GM21360 (cell line): Measurements from ENCODE around the gene RHEB.
"Not testable (repeated sequence)": the region's sequence is repeated elsewhere in the genome, so short reads cannot be mapped to it uniquely, and the experiment has no call there.

Experiments used
- ATAC-seq: cut with Tn5 transposase; IDR thresholded peaks from one replicate; pipeline ENCODE4 v1.9.1; 2021; ENCODE audit warnings: mild to moderate bottlenecking, moderate library complexity; ENCODE audit not compliant: unreplicated experiment

Gene RHEB

GRCh38 chr7:151536178-151536577 lies 16.5 kb upstream of the RHEB start:
- not testable (repeated sequence) for ATAC-seq

- no peak for ATAC-seq
Measured at GRCh38 chr7:151529842-151530241, 10.1 kb upstream of the RHEB start.

GRCh38 chr7:151524845-151525244 lies 5.2 kb upstream of the RHEB start:
- ATAC-seq, result no peak

GRCh38 chr7:151524331-151524730 lies 4.6 kb upstream of the RHEB start:
- ATAC-seq, result no peak

- ATAC-seq, result no peak
Measured at GRCh38 chr7:151520419-151521261, 945 bp upstream of the RHEB start.

GRCh38 chr7:151518947-151519764 lies 539 bp downstream of the RHEB start:
- ATAC-seq, result peak; percentile 36

- no peak for ATAC-seq
Measured at GRCh38 chr7:151518105-151518946, 1.4 kb downstream of the RHEB start.

GRCh38 chr7:151517601-151518104 lies 2.0 kb downstream of the RHEB start:
- no peak for ATAC-seq

GRCh38 chr7:151515276-151515565 lies 4.5 kb downstream of the RHEB start:
- ATAC-seq, result no peak

GRCh38 chr7:151514461-151515275 lies 5.0 kb downstream of the RHEB start:
- ATAC-seq, result no peak

- ATAC-seq, result no peak
Measured at GRCh38 chr7:151513133-151513532, 6.6 kb downstream of the RHEB start.

- no peak for ATAC-seq
Measured at GRCh38 chr7:151512353-151512752, 7.3 kb downstream of the RHEB start.

- ATAC-seq, result no peak
Measured at GRCh38 chr7:151511946-151512345, 7.7 kb downstream of the RHEB start.

- no peak for ATAC-seq
Measured at GRCh38 chr7:151511270-151511669, 8.4 kb downstream of the RHEB start.

GRCh38 chr7:151509670-151510333 lies 9.9 kb downstream of the RHEB start:
- no peak for ATAC-seq

- ATAC-seq, result no peak
Measured at GRCh38 chr7:151508991-151509390, 10.7 kb downstream of the RHEB start.

- ATAC-seq, result no peak
Measured at GRCh38 chr7:151507806-151508205, 11.9 kb downstream of the RHEB start.

GRCh38 chr7:151506901-151507382 lies 12.8 kb downstream of the RHEB start:
- no peak for ATAC-seq

GRCh38 chr7:151505836-151506468 lies 13.7 kb downstream of the RHEB start:
- ATAC-seq, result no peak
